Measurements from ENCODE around the gene SOD2.
"Not testable (repeated sequence)": the region's sequence is repeated elsewhere in the genome, so short reads cannot be mapped to it uniquely, and the experiment has no call there.

Gene SOD2

DNA sequence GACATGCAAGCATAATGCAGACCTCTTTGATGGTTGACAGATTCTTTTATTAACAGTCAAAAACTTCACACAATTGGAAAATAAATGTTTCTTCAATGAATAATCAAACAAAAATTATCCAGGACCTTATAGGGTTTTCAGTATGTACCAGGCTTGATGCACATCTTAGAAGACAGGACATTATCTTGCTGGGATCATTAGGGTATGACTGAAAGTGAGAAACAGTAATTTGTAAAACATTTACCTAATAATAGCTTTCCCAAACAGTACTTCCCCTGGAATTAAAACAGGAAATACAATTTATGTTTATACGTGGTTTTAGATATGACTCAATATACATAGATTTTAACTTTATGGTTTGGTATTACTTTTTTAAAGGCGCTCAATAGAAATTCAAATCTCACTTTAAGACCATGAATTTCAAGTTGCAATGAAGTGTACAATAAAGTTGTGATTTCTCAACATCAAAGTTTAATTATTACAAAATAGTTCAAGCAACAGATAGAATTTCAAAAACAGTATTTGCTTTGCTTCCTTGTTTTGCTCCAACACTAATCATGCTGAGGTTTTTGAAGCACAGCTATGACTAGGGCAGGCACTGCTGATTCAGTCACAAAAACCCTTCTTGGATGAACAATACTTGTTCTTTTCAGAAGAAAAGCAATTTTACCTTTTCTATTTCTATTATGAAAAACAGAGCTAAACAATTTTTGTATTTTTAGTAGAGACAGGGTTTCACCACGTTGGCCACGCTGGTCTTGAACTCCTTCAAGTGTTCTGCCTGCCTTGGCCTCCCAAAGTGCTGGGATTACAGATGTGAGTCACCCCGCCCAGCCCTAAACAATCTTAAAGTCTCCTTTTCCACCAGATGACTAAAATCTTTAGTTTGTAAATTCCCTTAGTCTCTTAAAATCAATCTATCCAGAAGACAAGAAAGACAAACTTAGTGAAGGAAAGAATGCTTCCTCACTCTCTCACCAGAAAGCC lies 13.7 kb downstream of the SOD2 start:
- no peak overlapping the region for H3K27ac ChIP-seq
- TF ChIP-seq ZFX (IDR thresholded peaks at IDR 0.05; ENCODE audit: borderline replicate concordance): no peak
- TF ChIP-seq, protein P1, sequence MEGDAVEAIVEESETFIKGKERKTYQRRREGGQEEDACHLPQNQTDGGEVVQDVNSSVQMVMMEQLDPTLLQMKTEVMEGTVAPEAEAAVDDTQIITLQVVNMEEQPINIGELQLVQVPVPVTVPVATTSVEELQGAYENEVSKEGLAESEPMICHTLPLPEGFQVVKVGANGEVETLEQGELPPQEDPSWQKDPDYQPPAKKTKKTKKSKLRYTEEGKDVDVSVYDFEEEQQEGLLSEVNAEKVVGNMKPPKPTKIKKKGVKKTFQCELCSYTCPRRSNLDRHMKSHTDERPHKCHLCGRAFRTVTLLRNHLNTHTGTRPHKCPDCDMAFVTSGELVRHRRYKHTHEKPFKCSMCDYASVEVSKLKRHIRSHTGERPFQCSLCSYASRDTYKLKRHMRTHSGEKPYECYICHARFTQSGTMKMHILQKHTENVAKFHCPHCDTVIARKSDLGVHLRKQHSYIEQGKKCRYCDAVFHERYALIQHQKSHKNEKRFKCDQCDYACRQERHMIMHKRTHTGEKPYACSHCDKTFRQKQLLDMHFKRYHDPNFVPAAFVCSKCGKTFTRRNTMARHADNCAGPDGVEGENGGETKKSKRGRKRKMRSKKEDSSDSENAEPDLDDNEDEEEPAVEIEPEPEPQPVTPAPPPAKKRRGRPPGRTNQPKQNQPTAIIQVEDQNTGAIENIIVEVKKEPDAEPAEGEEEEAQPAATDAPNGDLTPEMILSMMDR (IDR thresholded peaks at IDR 0.05): no peak

DNA sequence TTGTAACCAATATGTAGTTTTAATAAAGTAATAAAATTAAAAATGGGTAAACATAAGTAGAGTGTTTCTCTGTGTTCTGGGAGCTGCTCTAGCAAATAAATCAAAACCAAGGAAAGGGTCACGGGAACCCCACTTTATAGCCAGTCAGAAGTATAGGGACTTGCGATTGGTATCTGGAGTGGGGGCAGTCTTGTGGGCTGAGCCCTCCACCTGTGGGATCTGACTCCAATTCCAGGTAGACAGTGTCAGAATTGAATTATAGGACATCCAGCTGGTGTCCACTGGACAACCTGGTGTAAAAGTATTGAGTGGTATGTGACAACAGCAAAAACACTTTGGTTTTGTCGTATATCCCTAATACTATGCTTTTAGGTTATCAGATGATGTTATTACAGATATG lies 14.5 kb downstream of the SOD2 start:
- no peak overlapping the region for H3K27ac ChIP-seq
- TF ChIP-seq, protein P1 (IDR thresholded peaks at IDR 0.05): no peak
- TF ChIP-seq ZFX (IDR thresholded peaks at IDR 0.05; ENCODE audit: borderline replicate concordance): no peak

DNA sequence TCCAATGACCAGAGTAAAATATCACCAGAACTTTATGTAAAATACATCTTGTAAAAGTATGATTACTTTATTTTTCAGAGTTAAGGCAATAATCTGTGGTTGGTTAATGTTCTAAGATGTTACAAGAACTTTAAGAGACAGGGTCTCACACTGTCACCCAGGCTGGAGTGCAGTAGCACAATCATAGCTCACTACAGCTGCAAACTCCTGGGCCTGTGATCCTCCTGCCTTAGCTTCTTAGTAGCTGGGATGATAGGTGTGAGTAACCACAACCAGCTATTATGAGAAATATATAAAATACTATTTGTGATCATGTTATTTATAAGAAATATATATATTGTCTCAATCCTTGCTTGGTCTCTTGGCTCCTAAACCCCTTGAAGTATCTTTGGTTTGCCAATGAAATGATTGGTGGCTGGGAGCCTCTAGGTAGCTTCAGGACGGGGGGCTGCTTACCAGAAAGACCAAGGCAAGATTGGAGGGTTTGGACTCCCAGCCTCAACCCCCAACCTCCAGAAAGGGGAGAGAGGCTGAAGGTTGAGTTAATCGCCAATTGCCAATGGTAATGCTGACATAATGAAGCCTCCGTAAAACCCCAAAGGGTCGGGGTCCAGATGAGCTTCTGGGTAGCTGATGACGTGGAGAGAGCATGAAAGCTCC lies 15.4 kb downstream of the SOD2 start:
- TF ChIP-seq ZFX (IDR thresholded peaks at IDR 0.05; ENCODE audit: borderline replicate concordance): no peak
- TF ChIP-seq, protein P1 (IDR thresholded peaks at IDR 0.05): no peak

DNA sequence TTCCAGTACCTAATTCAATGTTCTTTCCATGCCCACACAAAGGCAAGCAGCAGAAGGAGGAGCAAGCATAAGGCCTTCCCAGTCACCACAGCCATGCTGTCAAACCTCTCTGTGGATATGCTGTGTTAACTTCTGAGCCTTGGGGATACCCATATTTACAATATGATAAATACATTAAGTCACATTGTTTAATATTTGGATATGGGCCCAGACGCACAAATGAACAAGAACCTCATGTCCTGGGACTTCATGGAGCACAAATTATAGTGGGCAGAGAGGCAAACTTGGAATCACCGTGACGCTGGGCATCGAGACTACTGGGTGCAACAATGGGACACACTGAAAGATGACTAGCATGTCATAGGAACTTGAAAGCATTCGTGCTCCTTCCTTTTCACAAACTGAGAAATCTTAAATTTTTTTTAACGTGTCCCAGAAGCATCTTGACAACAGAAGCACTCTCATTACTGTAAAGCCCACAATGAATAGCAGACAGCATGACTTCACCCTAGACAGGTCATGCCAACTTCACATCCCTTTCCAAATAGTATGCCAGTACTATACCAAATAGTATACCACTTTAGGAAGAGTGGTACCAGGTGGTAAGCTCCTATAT lies 16.0 kb downstream of the SOD2 start:
- TF ChIP-seq ZFX (IDR thresholded peaks at IDR 0.05; ENCODE audit: borderline replicate concordance): no peak
- TF ChIP-seq, protein P1 (IDR thresholded peaks at IDR 0.05): no peak
- H3K27ac ChIP-seq: no peak overlapping the region

More for the DNA sequence above, 15.4 kb downstream of the SOD2 start:
- no peak overlapping the region for H3K27ac ChIP-seq

DNA sequence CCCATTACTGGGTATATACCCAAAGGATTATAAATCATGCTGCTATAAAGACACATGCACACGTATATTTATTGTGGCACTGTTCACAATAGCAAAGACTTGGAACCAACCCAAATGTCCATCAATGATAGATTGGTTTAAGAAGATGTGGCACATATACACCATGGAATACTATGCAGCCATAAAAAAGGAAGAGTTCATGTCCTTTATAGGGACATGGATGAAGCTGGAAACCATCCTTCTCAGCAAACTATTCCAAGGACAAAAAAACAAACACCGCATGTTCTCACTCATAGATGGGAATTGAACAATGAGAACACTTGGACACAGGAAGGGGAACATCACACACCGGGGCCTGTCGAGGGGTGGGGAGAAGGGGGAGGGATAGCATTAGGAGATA lies 16.8 kb downstream of the SOD2 start:
- H3K27ac ChIP-seq: not testable (repeated sequence)

DNA sequence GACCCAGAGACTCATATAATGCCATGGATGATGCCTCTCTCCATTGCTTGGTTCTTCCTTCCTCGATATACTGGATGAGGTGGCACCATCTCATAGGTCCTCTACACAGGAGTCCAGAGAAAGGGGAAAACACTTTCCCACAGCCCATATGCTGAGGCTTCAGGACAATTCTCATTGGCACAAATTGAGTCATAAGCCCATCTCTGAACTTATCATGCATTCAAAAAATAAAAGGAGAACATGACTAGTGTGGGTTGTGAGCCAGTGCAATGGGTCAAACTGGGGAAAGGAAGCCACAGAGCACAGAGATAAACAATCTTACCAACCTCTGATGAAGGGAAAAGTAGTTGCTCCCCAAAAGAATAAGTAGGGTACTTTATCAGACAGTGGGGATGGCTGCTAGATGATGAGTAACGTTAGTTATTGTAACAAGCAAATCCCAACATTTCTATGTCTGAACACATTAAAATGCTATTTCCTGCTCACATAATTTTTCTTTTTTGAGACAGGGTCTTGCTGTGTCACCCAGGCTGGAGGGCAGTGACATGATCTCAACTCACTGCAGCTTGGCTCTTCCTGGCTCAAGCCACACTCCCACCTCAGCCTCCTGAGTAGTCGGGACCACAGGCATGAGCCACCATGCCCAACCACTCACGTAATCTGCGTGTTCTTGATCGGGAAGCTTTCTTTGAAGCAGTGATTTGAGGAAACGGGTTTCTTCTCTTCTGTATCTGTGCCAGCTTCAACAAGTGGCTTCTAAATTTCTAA lies 27.0 kb downstream of the SOD2 start:
- TF ChIP-seq, protein P1 (IDR thresholded peaks at IDR 0.05): no peak
- no peak for TF ChIP-seq ZFX (IDR thresholded peaks at IDR 0.05; ENCODE audit: borderline replicate concordance)

DNA sequence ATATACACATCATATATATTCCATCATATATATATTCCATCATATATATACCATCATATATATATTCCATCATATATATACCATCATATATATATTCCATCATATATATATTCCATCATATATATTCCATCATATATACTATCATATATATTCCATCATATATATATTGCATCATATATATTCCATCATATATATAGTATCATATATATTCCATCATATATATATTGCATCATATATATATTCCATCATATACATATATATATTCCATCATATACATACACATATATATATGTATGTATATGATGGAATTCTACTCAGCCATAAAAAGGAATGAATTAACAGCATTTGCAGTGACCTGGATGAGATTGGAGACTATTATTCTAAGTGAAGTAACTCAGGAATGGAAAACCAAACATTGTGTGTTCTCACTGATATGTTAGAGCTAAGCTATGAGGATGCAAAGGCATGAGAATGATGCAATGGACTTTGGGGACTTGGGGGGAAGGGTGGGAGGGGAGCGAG lies 29.6 kb downstream of the SOD2 start:
- H3K27ac ChIP-seq: not testable (repeated sequence)

More for the DNA sequence above, 27.0 kb downstream of the SOD2 start:
- no peak overlapping the region for H3K27ac ChIP-seq

DNA sequence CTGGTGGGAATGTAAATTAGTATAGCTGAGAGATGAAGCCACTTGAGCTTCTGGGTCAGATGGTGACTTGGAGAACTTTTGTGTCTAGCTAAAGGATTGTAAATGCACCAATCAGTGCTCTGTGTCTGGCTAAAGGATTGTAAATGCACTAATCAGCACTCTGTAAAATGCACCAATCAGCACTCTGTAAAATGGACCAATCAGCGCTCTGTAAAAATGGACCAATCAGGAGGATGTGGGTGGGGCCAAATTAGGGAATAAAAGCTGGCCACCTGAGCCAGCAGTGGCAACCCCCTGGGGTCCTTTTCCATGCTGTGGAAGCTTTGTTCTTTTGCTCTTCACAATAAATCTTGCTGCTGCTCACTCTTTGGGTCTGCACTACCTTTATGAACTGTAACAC lies 31.1 kb downstream of the SOD2 start:
- not testable (repeated sequence) for H3K27ac ChIP-seq

Measured in 22Rv1 (cell line).